ENCODE data around the gene RFC4. TPM values are rescaled to one million over a fixed set of nuclear protein-coding genes. Genes with fewer than 3 reads are reported as not detected.

RFC4 gene
- total RNA-seq, 1 experiment from 2014 or later = 116 TPM

DNA sequence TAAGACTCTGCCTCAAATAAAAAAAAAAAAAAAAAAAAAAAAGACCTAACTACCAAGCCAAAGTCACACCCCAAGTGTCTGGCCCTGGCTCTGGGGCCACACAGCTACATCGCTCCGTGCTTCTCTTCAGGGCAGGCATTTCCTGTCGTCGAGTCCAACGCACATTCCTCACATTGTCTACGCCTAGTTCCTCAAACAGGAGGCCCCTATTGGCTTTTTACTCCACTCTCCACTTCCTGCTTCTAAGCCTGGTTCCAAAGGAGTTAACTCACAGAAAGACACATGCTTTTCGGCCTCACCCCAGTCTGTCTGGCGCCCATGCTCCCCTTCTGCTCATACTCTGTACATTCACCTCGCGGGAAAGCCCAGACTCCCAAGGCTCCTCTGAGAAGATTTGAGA, 60.3 kb downstream of the RFC4 start:
- intact Hi-C loops (cut with micrococcal nuclease; ENCODE audit: unreplicated experiment) = no loop called here
- CTCF ChIA-PET = interaction anchor here (0.6 kb wide), 1 partner anchor 284 kb away, joined by 5 read pairs; no protein-coding TSS in a partner anchor
- TF ChIP-seq, protein P1, sequence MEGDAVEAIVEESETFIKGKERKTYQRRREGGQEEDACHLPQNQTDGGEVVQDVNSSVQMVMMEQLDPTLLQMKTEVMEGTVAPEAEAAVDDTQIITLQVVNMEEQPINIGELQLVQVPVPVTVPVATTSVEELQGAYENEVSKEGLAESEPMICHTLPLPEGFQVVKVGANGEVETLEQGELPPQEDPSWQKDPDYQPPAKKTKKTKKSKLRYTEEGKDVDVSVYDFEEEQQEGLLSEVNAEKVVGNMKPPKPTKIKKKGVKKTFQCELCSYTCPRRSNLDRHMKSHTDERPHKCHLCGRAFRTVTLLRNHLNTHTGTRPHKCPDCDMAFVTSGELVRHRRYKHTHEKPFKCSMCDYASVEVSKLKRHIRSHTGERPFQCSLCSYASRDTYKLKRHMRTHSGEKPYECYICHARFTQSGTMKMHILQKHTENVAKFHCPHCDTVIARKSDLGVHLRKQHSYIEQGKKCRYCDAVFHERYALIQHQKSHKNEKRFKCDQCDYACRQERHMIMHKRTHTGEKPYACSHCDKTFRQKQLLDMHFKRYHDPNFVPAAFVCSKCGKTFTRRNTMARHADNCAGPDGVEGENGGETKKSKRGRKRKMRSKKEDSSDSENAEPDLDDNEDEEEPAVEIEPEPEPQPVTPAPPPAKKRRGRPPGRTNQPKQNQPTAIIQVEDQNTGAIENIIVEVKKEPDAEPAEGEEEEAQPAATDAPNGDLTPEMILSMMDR (conservative IDR thresholded peaks at IDR 0.05; ENCODE audit: low read depth, low read length) = no peak
- no peak for TF ChIP-seq EZH2 (IDR thresholded peaks at IDR 0.05; ENCODE audit: borderline replicate concordance, low read depth, low read length, poor library complexity, severe bottlenecking)
- H3K27me3 ChIP-seq (replicated peaks; ENCODE audit: insufficient read depth, low read depth, low read length, poor library complexity) = no peaks in the 10 kb centered on the region
- H3K36me3 ChIP-seq (ENCODE audit: insufficient read depth, low read length, poor library complexity, severe bottlenecking) = no peaks in the 10 kb centered on the region
- no peaks in the 10 kb centered on the region for H3K9me3 ChIP-seq (ENCODE audit: low read depth, low read length, poor library complexity, severe bottlenecking)
- DNase-seq (ENCODE audit: low spot score) = peak; percentile 90
- H3K4me3 ChIP-seq (ENCODE audit: low read depth, low read length, poor library complexity, severe bottlenecking) = no peak overlapping the region
- no TSS peak for BruUV-seq (replicated peaks)
- H3K4me1 ChIP-seq (ENCODE audit: insufficient read depth, low read length, poor library complexity, severe bottlenecking) = peaks cover 4% of the 10 kb centered on the region
- H3K27ac ChIP-seq (ENCODE audit: low read depth, low read length, poor library complexity, severe bottlenecking) = no peak overlapping the region
- POLR2A ChIA-PET (ENCODE audit: low non-redundant PET) = no interaction called here

DNA sequence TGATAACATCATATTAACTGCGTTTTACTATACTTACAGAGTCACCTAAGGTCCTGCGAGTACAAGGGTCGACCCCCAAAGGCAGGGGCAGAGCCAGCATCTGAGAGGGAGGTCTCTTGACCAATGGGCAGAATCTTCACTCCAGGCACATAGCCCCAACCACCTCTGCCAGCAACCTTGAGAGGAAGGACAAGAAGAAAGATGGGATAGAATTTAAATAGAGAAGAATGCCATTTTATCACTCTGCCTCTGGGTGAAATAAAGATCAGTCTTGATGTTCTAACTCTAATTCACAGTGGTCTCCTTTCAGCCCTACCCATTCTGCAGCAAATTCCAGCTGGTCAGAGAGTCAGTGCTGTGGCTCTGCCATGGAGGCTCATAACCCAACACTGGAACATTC, 62.6 kb downstream of the RFC4 start:
- ChIA-PET POLR2A (ENCODE audit: low non-redundant PET) (no interaction called here), CTCF (no interaction called here)
- Histone ChIP-seq H3K9me3 (ENCODE audit: low read depth, low read length, poor library complexity, severe bottlenecking) (no peaks in the 10 kb centered on the region), H3K27ac (ENCODE audit: low read depth, low read length, poor library complexity, severe bottlenecking) (no peak overlapping the region), H3K36me3 (ENCODE audit: insufficient read depth, low read length, poor library complexity, severe bottlenecking) (no peaks in the 10 kb centered on the region), H3K27me3 (replicated peaks; ENCODE audit: insufficient read depth, low read depth, low read length, poor library complexity) (no peaks in the 10 kb centered on the region), H3K4me3 (ENCODE audit: low read depth, low read length, poor library complexity, severe bottlenecking) (no peak overlapping the region), H3K4me1 (ENCODE audit: insufficient read depth, low read length, poor library complexity, severe bottlenecking) (peaks cover 4% of the 10 kb centered on the region)
- TF ChIP-seq, protein P1 (conservative IDR thresholded peaks at IDR 0.05; ENCODE audit: low read depth, low read length) = no peak
- no peak for TF ChIP-seq EZH2 (IDR thresholded peaks at IDR 0.05; ENCODE audit: borderline replicate concordance, low read depth, low read length, poor library complexity, severe bottlenecking)
- DNase-seq (ENCODE audit: low spot score) = no peak
- intact Hi-C loops (cut with micrococcal nuclease; ENCODE audit: unreplicated experiment) = no loop called here
- no TSS peak for BruUV-seq (replicated peaks)

DNA sequence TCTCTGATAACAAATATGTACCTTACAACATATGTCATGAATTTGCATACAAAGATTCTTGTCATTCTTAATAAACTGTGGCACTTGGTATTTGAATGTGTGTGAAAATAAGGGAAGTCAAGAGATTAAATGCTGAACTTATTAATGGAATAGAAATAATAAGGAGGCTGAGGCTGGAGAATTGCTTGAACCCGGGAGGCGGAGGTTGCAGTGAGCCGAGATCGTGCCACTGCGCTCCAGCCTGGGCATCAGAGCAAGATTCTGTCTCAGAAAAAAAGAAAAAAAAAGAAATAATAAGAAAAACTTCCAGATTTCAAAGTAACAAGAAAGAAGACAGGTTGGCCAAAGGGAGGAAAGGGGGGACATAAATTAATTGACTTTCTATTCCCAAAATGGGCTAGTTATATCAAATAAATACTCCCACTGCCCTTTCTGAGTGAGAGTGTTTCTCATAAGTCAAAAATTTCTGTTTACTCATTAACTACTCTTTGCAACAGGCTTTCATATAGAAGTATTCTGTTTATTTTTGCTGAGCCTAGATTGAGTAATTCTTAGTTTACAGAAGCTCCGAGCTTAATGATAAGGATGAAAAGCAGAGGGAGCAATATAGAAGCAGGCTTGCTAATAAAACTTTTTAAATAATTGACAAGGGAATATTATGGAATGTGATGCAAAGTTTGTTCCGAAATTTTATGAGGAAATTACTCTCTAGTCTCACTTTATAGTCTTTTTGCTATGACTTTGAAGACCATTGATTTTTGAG, 63.5 kb downstream of the RFC4 start:
- Histone ChIP-seq H3K9me3 (ENCODE audit: low read depth, low read length, poor library complexity, severe bottlenecking) (no peaks in the 10 kb centered on the region), H3K4me1 (ENCODE audit: insufficient read depth, low read length, poor library complexity, severe bottlenecking) (peaks cover 4% of the 10 kb centered on the region), H3K27ac (ENCODE audit: low read depth, low read length, poor library complexity, severe bottlenecking) (no peak overlapping the region), H3K36me3 (ENCODE audit: insufficient read depth, low read length, poor library complexity, severe bottlenecking) (no peaks in the 10 kb centered on the region), H3K4me3 (ENCODE audit: low read depth, low read length, poor library complexity, severe bottlenecking) (no peak overlapping the region), H3K27me3 (replicated peaks; ENCODE audit: insufficient read depth, low read depth, low read length, poor library complexity) (no peaks in the 10 kb centered on the region)
- intact Hi-C loops (cut with micrococcal nuclease; ENCODE audit: unreplicated experiment) = no loop called here
- BruUV-seq (replicated peaks) = no TSS peak
- DNase-seq (ENCODE audit: low spot score) = no peak
- CTCF ChIA-PET = no interaction called here
- TF ChIP-seq, protein P1 (conservative IDR thresholded peaks at IDR 0.05; ENCODE audit: low read depth, low read length) = no peak
- no peak for TF ChIP-seq EZH2 (IDR thresholded peaks at IDR 0.05; ENCODE audit: borderline replicate concordance, low read depth, low read length, poor library complexity, severe bottlenecking)
- POLR2A ChIA-PET (ENCODE audit: low non-redundant PET) = no interaction called here

Small RNA genes lying within 50 kb of the gene (microRNA-seq; reads per million reads assigned to microRNA genes)
- gene MIR1248 = 17.3 reads per million, percentile 40 among the genes with 10 or more reads in this experiment

Other genes with a start within 250 kb of the RFC4 start
- 19.4 and 20.1 TPM in 2 replicates for gene TBCCD1, start 239.1 kb downstream of the RFC4 start, total RNA-seq (2021)
- gene DNAJB11, start 235.8 kb downstream of the RFC4 start, total RNA-seq (2021) = 94.1 and 103 TPM in 2 replicates
- 3.2 and 4.9 TPM in 2 replicates for gene AHSG, start 193.4 kb downstream of the RFC4 start, total RNA-seq (2021)
- gene FETUB, start 166.1 kb downstream of the RFC4 start, total RNA-seq (2021) = not detected in 2 replicates
- not detected in 2 replicates for gene HRG, start 140.5 kb downstream of the RFC4 start, total RNA-seq (2021)
- not detected in 2 replicates for gene KNG1, start 89.1 kb downstream of the RFC4 start, total RNA-seq (2021)
- 403 and 435 TPM in 2 replicates for gene EIF4A2, start 22.9 kb downstream of the RFC4 start, total RNA-seq (2021)
- gene ADIPOQ, start 36.2 kb upstream of the RFC4 start, total RNA-seq (2021) = not detected in 2 replicates
- 74.2 and 78.3 TPM in 2 replicates for gene ST6GAL1, start 124.0 kb upstream of the RFC4 start, total RNA-seq (2021)